Mesendoderm (in vitro differentiated cells): ENCODE measurements around the gene BABAM2.

ENCODE experiments used
- DNase-seq: peaks from one replicate; pipeline ENCODE4 v3.0.0; 2013
- H2AK5ac ChIP-seq: 2 replicates; pipeline ENCODE4 v1.6.1; 2013; ENCODE audit warnings: low read length, inconsistent platforms
- H2BK120ac ChIP-seq: 2 replicates; pipeline ENCODE4 v1.6.1; 2013; ENCODE audit warnings: low read depth, mild to moderate bottlenecking, low read length, moderate library complexity, mixed read lengths
- H2BK15ac ChIP-seq: replicated peaks from 2 replicates; pipeline ENCODE4 v1.6.1; 2013; ENCODE audit warnings: low read depth, mild to moderate bottlenecking, moderate library complexity
- H2BK5ac ChIP-seq: 2 replicates; pipeline ENCODE4 v1.6.1; 2013; ENCODE audit warnings: low read length, inconsistent platforms
- H3K18ac ChIP-seq: 2 replicates; pipeline ENCODE4 v1.6.1; 2013; ENCODE audit warnings: mild to moderate bottlenecking, low read length, mixed read lengths
- H3K23ac ChIP-seq: one replicate; pipeline ENCODE4 v1.6.1; 2013; ENCODE audit warnings: low read length
- H3K27ac ChIP-seq: 2 replicates; pipeline ENCODE4 v1.5.1; 2013; ENCODE audit warnings: low read depth, mild to moderate bottlenecking, inconsistent platforms, low read length, moderate library complexity
- H3K27me3 ChIP-seq: 2 replicates; pipeline ENCODE4 v1.6.1; 2013; ENCODE audit warnings: low read length, control low read depth, mild to moderate bottlenecking, inconsistent platforms; ENCODE audit not compliant: insufficient read depth, poor library complexity
- H3K36me3 ChIP-seq: 2 replicates; pipeline ENCODE4 v1.6.1; 2013; ENCODE audit warnings: low read length, inconsistent platforms; ENCODE audit not compliant: control insufficient read depth, insufficient read depth
- H3K4ac ChIP-seq: one replicate; pipeline ENCODE4 v1.6.1; 2013; ENCODE audit warnings: low read depth, mild to moderate bottlenecking, low read length, moderate library complexity
- H3K4me1 ChIP-seq: 2 replicates; pipeline ENCODE4 v1.6.1; 2013; ENCODE audit warnings: low read depth, low read length, inconsistent platforms; ENCODE audit not compliant: control insufficient read depth
- H3K4me2 ChIP-seq: 2 replicates; pipeline ENCODE4 v1.6.1; 2013; ENCODE audit warnings: low read length
- H3K4me3 ChIP-seq: 2 replicates; pipeline ENCODE4 v1.5.1; 2013; ENCODE audit warnings: mild to moderate bottlenecking, low read length
- H3K56ac ChIP-seq: one replicate; pipeline ENCODE4 v1.6.1; 2013; ENCODE audit warnings: low read length
- H3K79me1 ChIP-seq: 2 replicates; pipeline ENCODE4 v1.6.1; 2013; ENCODE audit warnings: low read length, inconsistent platforms
- H3K79me2 ChIP-seq: 2 replicates; pipeline ENCODE4 v1.6.1; 2013; ENCODE audit warnings: mild to moderate bottlenecking, low read length; ENCODE audit not compliant: control insufficient read depth, insufficient read depth
- H3K9ac ChIP-seq: 2 replicates; pipeline ENCODE4 v1.6.1; 2013; ENCODE audit warnings: low read length, inconsistent platforms
- H4K5ac ChIP-seq: one replicate; pipeline ENCODE4 v1.6.1; 2013; ENCODE audit warnings: low read length
- H4K8ac ChIP-seq: one replicate; pipeline ENCODE4 v1.6.1; 2013; ENCODE audit warnings: low read depth, mild to moderate bottlenecking, control low read depth, low read length, moderate library complexity
- WGBS: extraction: QIAGEN DNeasy Blood & Tissue Kit; methylation state at CpG from one replicate; pipeline ENCODE4 v1.1.7; 2013; ENCODE audit warnings: low lambda C conversion rate, missing lambda C conversion rate; ENCODE audit not compliant: insufficient coverage; ENCODE audit errors: extremely low coverage; 5-methylcytosine and 5-hydroxymethylcytosine counted together

The BABAM2 gene

DNA sequence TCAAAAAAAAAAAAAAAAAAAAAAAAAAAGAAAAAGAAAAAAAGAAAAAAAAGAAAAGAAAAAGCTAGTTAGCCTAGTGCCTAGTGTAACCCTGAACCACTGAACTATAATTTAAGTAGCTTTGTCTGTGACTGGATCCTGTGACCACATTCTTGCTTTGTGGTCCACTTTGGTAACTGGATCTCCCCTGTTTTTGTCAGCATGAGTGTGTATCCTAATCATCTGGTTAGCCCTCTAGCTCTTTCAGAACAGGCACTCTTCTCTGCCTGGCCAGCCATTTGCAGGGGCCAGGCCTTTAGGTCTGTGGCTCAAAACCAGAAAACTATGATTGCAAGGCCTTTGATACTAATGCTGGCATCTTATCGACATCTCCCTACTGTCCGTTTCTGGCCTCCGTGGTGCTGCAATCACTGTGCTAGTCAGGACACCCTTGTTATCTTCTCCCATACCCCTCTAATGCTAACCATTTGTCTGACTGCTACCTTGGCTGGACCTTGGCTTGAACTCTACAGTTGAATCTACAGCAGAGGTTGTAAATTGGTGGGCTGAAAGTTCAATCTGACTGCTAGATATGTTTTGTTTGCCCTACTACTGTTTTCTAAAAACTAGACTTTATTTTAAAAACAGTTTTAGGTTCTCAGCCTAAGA lies 40.8 kb upstream of the BABAM2 start:
- Histone ChIP-seq H3K4ac (no peak overlapping the region), H3K4me1 (no peaks in the 10 kb centered on the region), H3K56ac (no peak overlapping the region), H2BK120ac (no peak overlapping the region), H4K5ac (no peak overlapping the region), H3K79me1 (no peaks in the 10 kb centered on the region), H3K18ac (no peak overlapping the region), H3K79me2 (no peaks in the 10 kb centered on the region), H3K23ac (no peak overlapping the region), H3K27ac (no peak overlapping the region), H3K4me2 (no peak overlapping the region), H3K27me3 (no peaks in the 10 kb centered on the region), H3K4me3 (no peak overlapping the region), H2BK15ac (no peak overlapping the region), H2AK5ac (no peak overlapping the region), H3K9ac (no peak overlapping the region), H4K8ac (no peak overlapping the region), H2BK5ac (no peak overlapping the region), H3K36me3 (no peaks in the 10 kb centered on the region)
- no peak for DNase-seq
- WGBS, result no CpG with 5 or more reads among the region's 3 CpGs

DNA sequence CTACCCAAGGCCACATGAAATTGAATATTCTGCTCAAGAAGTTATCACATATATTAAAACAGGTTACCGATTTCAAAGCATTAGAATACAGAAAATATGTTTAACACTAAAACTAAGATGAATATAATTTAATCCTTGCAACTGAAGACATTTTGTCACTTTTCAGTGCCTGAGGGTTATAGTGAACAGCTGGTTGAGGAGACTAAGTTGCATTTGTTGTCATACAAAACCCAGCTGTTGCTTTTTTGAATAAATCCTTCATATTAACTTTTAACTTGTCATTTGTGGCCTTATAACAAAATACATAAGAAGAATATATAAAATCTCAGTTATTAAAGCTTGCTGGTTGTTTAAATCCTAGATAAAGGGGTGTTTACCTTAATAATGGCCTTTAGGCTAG lies 37.8 kb upstream of the BABAM2 start:
- H3K23ac ChIP-seq, result no peak overlapping the region
- WGBS, result no CpG with 5 or more reads among the region's 1 CpG
- no peak overlapping the region for H2BK15ac ChIP-seq
- H2AK5ac ChIP-seq, result no peak overlapping the region
- H4K5ac ChIP-seq, result no peak overlapping the region
- no peak overlapping the region for H3K56ac ChIP-seq
- H3K4me2 ChIP-seq, result no peak overlapping the region
- H3K79me1 ChIP-seq, result no peaks in the 10 kb centered on the region
- H3K4me3 ChIP-seq, result no peak overlapping the region
- DNase-seq, result no peak
- H3K27ac ChIP-seq, result no peak overlapping the region
- H4K8ac ChIP-seq, result no peak overlapping the region
- H3K18ac ChIP-seq, result no peak overlapping the region
- no peaks in the 10 kb centered on the region for H3K27me3 ChIP-seq
- no peak overlapping the region for H2BK120ac ChIP-seq
- H3K4me1 ChIP-seq, result no peaks in the 10 kb centered on the region
- no peaks in the 10 kb centered on the region for H3K36me3 ChIP-seq
- no peaks in the 10 kb centered on the region for H3K79me2 ChIP-seq
- H2BK5ac ChIP-seq, result no peak overlapping the region
- H3K4ac ChIP-seq, result no peak overlapping the region
- H3K9ac ChIP-seq, result no peak overlapping the region

DNA sequence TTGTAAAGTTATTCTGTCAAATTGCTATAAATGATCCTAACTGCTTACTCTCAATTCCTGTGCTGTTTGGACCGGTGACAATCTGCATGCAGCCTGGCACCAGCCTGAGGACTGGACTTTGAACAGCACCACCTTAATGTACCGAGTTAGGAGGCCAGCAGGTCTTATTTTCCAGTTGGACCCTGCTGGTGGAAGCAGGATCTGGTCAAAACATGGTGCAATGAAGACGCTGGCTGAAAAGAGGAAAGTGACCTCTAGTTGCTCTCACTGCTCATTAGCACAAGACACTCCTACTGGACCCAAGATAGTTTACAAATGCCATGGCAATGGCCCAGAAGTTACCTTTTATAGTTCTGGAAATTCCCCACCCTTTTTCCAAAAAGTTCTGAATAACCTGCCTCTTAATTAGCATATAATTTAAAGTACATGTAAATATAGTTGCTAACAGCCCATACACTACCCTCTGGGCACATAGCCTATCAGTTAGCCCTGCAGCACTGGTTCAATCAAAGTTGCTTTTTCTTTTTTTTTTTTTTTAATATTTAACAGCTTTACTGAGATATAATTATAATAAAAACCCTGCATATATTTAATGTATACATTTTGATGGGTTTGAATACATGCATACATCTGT lies 36.2 kb upstream of the BABAM2 start:
- Histone ChIP-seq H4K5ac (no peak overlapping the region), H3K23ac (no peak overlapping the region), H2BK5ac (no peak overlapping the region), H2AK5ac (no peak overlapping the region), H3K9ac (no peak overlapping the region), H3K27ac (no peak overlapping the region), H3K4me2 (no peak overlapping the region), H3K79me1 (no peaks in the 10 kb centered on the region), H4K8ac (no peak overlapping the region), H3K36me3 (no peaks in the 10 kb centered on the region), H2BK15ac (no peak overlapping the region), H3K27me3 (no peaks in the 10 kb centered on the region), H3K4me3 (no peak overlapping the region), H2BK120ac (no peak overlapping the region), H3K79me2 (no peaks in the 10 kb centered on the region), H3K18ac (no peak overlapping the region), H3K4ac (no peak overlapping the region), H3K4me1 (no peaks in the 10 kb centered on the region), H3K56ac (no peak overlapping the region)
- no CpG with 5 or more reads among the region's 3 CpGs for WGBS
- no peak for DNase-seq

DNA sequence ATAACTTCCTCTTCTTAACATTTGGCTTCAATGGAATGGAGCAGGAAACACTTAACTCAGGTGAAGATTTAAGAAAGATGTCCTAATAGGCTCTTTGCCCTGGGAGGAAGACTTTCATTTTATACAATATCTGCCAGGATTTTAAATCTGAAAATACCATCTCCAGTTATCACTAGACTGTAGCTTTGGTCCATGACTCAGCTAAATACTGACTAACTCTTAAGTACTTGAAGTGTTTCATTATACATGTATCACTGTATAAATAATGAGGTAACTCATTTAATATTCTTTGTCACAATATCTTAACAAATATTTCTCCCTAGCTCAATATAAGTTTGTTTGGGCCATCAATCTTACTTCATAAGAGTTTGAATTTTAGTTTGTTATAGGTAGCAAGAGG lies 35.1 kb upstream of the BABAM2 start:
- no peak overlapping the region for H3K4me2 ChIP-seq
- no peak overlapping the region for H3K18ac ChIP-seq
- no peak for DNase-seq
- no peak overlapping the region for H4K8ac ChIP-seq
- no peak overlapping the region for H4K5ac ChIP-seq
- H2BK5ac ChIP-seq, result no peak overlapping the region
- H3K27ac ChIP-seq, result no peak overlapping the region
- no peak overlapping the region for H2BK120ac ChIP-seq
- no peak overlapping the region for H3K4ac ChIP-seq
- H3K4me1 ChIP-seq, result no peaks in the 10 kb centered on the region
- no peak overlapping the region for H3K9ac ChIP-seq
- no peaks in the 10 kb centered on the region for H3K79me1 ChIP-seq
- no peaks in the 10 kb centered on the region for H3K27me3 ChIP-seq
- no peak overlapping the region for H2AK5ac ChIP-seq
- H3K79me2 ChIP-seq, result no peaks in the 10 kb centered on the region
- no peak overlapping the region for H3K4me3 ChIP-seq
- H2BK15ac ChIP-seq, result no peak overlapping the region
- no peak overlapping the region for H3K23ac ChIP-seq
- no peak overlapping the region for H3K56ac ChIP-seq
- H3K36me3 ChIP-seq, result no peaks in the 10 kb centered on the region

DNA sequence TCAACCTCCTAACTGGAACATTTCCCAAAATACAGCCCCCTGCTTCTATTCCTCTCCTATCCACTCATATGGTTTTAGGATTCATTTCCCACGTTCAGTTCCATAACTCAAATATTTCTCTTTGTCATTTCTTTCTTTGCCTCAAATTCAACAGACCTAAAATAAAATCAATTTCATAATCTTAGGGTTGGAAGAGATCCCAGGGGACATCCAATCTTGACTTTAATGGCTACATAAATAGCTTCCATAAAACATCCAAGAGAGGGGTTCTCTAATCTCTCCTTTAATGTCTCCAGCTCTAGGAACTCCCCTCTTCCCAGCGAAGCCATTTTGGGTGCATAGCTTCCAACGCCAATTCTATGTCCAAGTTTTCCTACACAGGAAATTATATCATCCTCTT lies 34.1 kb upstream of the BABAM2 start:
- Histone ChIP-seq H3K23ac (no peak overlapping the region), H2BK15ac (no peak overlapping the region), H3K36me3 (no peaks in the 10 kb centered on the region), H4K8ac (no peak overlapping the region), H3K4me3 (no peak overlapping the region), H3K27me3 (no peaks in the 10 kb centered on the region), H2BK120ac (no peak overlapping the region), H3K27ac (no peak overlapping the region), H3K79me2 (no peaks in the 10 kb centered on the region), H3K4ac (no peak overlapping the region), H3K79me1 (no peaks in the 10 kb centered on the region), H4K5ac (no peak overlapping the region), H2BK5ac (no peak overlapping the region), H2AK5ac (no peak overlapping the region), H3K18ac (no peak overlapping the region), H3K4me2 (no peak overlapping the region), H3K4me1 (no peaks in the 10 kb centered on the region), H3K9ac (no peak overlapping the region), H3K56ac (no peak overlapping the region)
- WGBS, result no CpG with 5 or more reads among the region's 3 CpGs
- no peak for DNase-seq

DNA sequence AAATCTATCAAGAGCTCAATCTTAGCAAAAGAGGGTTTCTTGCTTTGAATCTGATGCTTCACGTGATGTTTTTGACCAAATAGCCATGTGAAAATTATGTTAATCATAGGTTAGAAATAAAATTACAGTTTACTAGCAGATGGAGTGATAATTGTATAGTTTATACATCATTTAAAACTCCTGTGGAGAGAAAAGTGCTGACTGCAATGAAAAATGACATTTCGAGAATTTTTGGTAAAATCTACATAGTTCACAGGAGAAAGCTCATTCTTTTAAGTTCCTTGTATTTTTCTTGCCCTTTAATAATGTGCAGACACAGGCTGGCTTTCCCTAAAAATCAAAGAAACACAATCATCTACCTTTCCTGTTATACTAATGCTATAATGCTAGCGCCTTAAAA lies 33.6 kb upstream of the BABAM2 start:
- Histone ChIP-seq H2BK5ac (no peak overlapping the region), H3K9ac (no peak overlapping the region), H2AK5ac (no peak overlapping the region), H3K27ac (no peak overlapping the region), H3K4me1 (no peaks in the 10 kb centered on the region), H3K4me3 (no peak overlapping the region), H2BK120ac (no peak overlapping the region), H3K4ac (no peak overlapping the region), H3K36me3 (no peaks in the 10 kb centered on the region), H3K79me1 (no peaks in the 10 kb centered on the region), H3K4me2 (no peak overlapping the region), H3K56ac (no peak overlapping the region), H3K18ac (no peak overlapping the region), H2BK15ac (no peak overlapping the region), H3K23ac (no peak overlapping the region), H3K79me2 (no peaks in the 10 kb centered on the region), H4K8ac (no peak overlapping the region), H4K5ac (no peak overlapping the region), H3K27me3 (no peaks in the 10 kb centered on the region)
- no CpG with 5 or more reads among the region's 3 CpGs for WGBS
- DNase-seq, result no peak
